ENCODE measurements around the gene RAB40B.

RAB40B gene

GRCh38 chr17:82616021-82616711 lies 82.3 kb downstream of the RAB40B start:
- TF ChIP-seq TAF1 (IDR thresholded peaks at IDR 0.05; ENCODE audit: borderline replicate concordance, insufficient read depth, low read length) = no peak
- TF ChIP-seq POLR2AphosphoS5 (IDR thresholded peaks at IDR 0.05; ENCODE audit: low read depth, low read length) = no peak
- TF ChIP-seq REST (IDR thresholded peaks at IDR 0.05; ENCODE audit: insufficient read depth in 1 of 2, low read depth in 2 of 2, low read length in 2 of 2) = no peak
- no peak for TF ChIP-seq SIN3A (IDR thresholded peaks at IDR 0.05; ENCODE audit: borderline replicate concordance, insufficient read depth, low read length)
- TF ChIP-seq FOXP2 (optimal IDR thresholded peaks at IDR 0.05; ENCODE audit: borderline replicate concordance, extremely low read depth, extremely low read length, insufficient read depth) = no peak

- TF ChIP-seq SIN3A (IDR thresholded peaks at IDR 0.05; ENCODE audit: borderline replicate concordance, insufficient read depth, low read length) (no peak), FOXP2 (optimal IDR thresholded peaks at IDR 0.05; ENCODE audit: borderline replicate concordance, extremely low read depth, extremely low read length, insufficient read depth) (no peak)
Observed at GRCh38 chr17:82615084-82616020, 83.1 kb downstream of the RAB40B start.

GRCh38 chr17:82614095-82614631 lies 84.3 kb downstream of the RAB40B start:
- TF ChIP-seq TAF1 (IDR thresholded peaks at IDR 0.05; ENCODE audit: borderline replicate concordance, insufficient read depth, low read length) (no peak), FOXP2 (optimal IDR thresholded peaks at IDR 0.05; ENCODE audit: borderline replicate concordance, extremely low read depth, extremely low read length, insufficient read depth) (no peak), POLR2AphosphoS5 (IDR thresholded peaks at IDR 0.05; ENCODE audit: low read depth, low read length) (no peak), REST (IDR thresholded peaks at IDR 0.05; ENCODE audit: insufficient read depth in 1 of 2, low read depth in 2 of 2, low read length in 2 of 2) (no peak), SIN3A (IDR thresholded peaks at IDR 0.05; ENCODE audit: borderline replicate concordance, insufficient read depth, low read length) (no peak)

- TF ChIP-seq SIN3A (IDR thresholded peaks at IDR 0.05; ENCODE audit: borderline replicate concordance, insufficient read depth, low read length) (no peak), POLR2AphosphoS5 (IDR thresholded peaks at IDR 0.05; ENCODE audit: low read depth, low read length) (peak; percentile 32; the same call in 1 of the 2 replicates)
Observed at GRCh38 chr17:82613283-82614094, 85.0 kb downstream of the RAB40B start.

GRCh38 chr17:82611140-82612058 lies 87.1 kb downstream of the RAB40B start:
- TF ChIP-seq REST (IDR thresholded peaks at IDR 0.05; ENCODE audit: insufficient read depth in 1 of 2, low read depth in 2 of 2, low read length in 2 of 2) = no peak
- 0 out of 2 replicates have a peak, but pooled peaks have one; percentile 37 for TF ChIP-seq POLR2AphosphoS5 (IDR thresholded peaks at IDR 0.05; ENCODE audit: low read depth, low read length)
